Bronchial epithelial cell (primary cell): Measurements from ENCODE around the gene CCDC89. TPM values are rescaled to one million over a fixed set of nuclear protein-coding genes. Genes with fewer than 3 reads are reported as not detected.

ENCODE experiments used
- DNase-seq: peaks from one replicate; pipeline ENCODE4 v3.0.0-alpha.2; 2010; ENCODE audit warnings: low read depth
- FAIRE-seq: peaks from 2 replicates; lab custom pipeline; 2011; peaks lifted over from hg19 to GRCh38; lab: Jason Lieb, UNC
- H3K27me3 ChIP-seq: 2 replicates; pipeline ENCODE4 v1.5.1; 2011; ENCODE audit warnings: low read length; ENCODE audit not compliant: control insufficient read depth, insufficient read depth
- H3K36me3 ChIP-seq: 2 replicates; pipeline ENCODE4 v1.5.1; 2011; ENCODE audit warnings: low read length; ENCODE audit not compliant: control insufficient read depth, insufficient read depth
- H3K4me3 ChIP-seq: 2 replicates; pipeline ENCODE4 v1.5.1; 2011; ENCODE audit warnings: mild to moderate bottlenecking, low read depth, low read length, control low read depth
- CTCF ChIP-seq: IDR thresholded peaks from 2 replicates; pipeline ENCODE4 v1.5.1; 2011; ENCODE audit warnings: mild to moderate bottlenecking, moderate library complexity, low read length, control low read depth, inconsistent platforms; ENCODE audit not compliant: insufficient read depth, severe bottlenecking
- total RNA-seq: library from RNA; depleted of rRNA; stranded (reverse); fragments of >200 nt; gene quantifications from 2 replicates; pipeline ENCODE4 v1.2.1, GENCODE V29; 2014

Gene CCDC89
- total RNA-seq, 1 donor from 2014 or later, result not detected

GRCh38 chr11:85685125-85685819 lies 723 bp downstream of the CCDC89 start:
- FAIRE-seq (no peak), DNase-seq (no peak)
- Histone ChIP-seq H3K4me3 (no peak overlapping the region), H3K27me3 (no peaks in the 10 kb centered on the region), H3K36me3 (no peaks in the 10 kb centered on the region)
- TF ChIP-seq CTCF, result no peak

- no peak for FAIRE-seq
- H3K4me3 ChIP-seq, result peak overlapping the region; percentile 45
- DNase-seq, result no peak
- TF ChIP-seq CTCF, result no peak
- no peaks in the 10 kb centered on the region for H3K36me3 ChIP-seq
- H3K27me3 ChIP-seq, result no peaks in the 10 kb centered on the region
Measured at GRCh38 chr11:85682330-85683305, 3.4 kb downstream of the CCDC89 start.

DNA sequence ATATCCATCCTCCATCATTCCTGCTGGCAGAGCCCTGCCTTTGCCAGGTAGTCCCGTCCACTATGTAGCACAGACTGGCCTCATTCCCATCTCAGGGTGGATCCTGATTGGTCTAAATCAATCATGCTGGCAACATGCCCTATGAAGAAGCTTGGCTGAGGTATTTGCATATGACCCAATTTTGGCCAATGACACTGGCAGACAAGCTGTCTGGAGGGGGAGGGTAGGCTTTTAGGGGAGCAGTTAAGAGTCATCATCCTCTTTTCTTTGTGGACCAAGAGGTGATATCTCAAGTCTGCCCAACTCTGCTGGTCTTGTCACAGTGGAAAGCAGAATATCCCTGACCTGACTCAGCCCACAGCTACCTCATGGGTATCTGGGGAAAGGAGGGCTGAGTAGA lies 5.1 kb downstream of the CCDC89 start:
- no peak overlapping the region for H3K4me3 ChIP-seq
- no peaks in the 10 kb centered on the region for H3K36me3 ChIP-seq
- no peak for TF ChIP-seq CTCF
- FAIRE-seq (no peak), DNase-seq (no peak)
- H3K27me3 ChIP-seq, result no peaks in the 10 kb centered on the region

GRCh38 chr11:85679576-85679975 lies 6.4 kb downstream of the CCDC89 start:
- no peaks in the 10 kb centered on the region for H3K36me3 ChIP-seq
- TF ChIP-seq CTCF, result no peak
- FAIRE-seq (no peak), DNase-seq (no peak)
- no peak overlapping the region for H3K4me3 ChIP-seq
- no peaks in the 10 kb centered on the region for H3K27me3 ChIP-seq

GRCh38 chr11:85673393-85673792 lies 12.6 kb downstream of the CCDC89 start:
- no peak overlapping the region for H3K4me3 ChIP-seq
- no peak for TF ChIP-seq CTCF
- no peak for DNase-seq
- FAIRE-seq, result no peak
- no peaks in the 10 kb centered on the region for H3K36me3 ChIP-seq
- H3K27me3 ChIP-seq, result no peaks in the 10 kb centered on the region
